ENCODE measurements around the gene ZNF460.

Gene ZNF460

GRCh38 chr19:57302727-57303401 is 22.6 kb downstream of the ZNF460 start:
- no peak for TF ChIP-seq CTCF (IDR thresholded peaks at IDR 0.05; ENCODE audit: extremely low read depth, missing control alignments)

GRCh38 chr19:57305056-57305455 is 24.8 kb downstream of the ZNF460 start:
- no peak for TF ChIP-seq CTCF (IDR thresholded peaks at IDR 0.05; ENCODE audit: extremely low read depth, missing control alignments)
- no peak for DNase-seq (ENCODE audit: low spot score)

More at GRCh38 chr19:57302727-57303401, 22.6 kb downstream of the ZNF460 start:
- no peak for DNase-seq (ENCODE audit: low spot score)

GRCh38 chr19:57308514-57308913 is 28.2 kb downstream of the ZNF460 start:
- no peak for TF ChIP-seq CTCF (IDR thresholded peaks at IDR 0.05; ENCODE audit: extremely low read depth, missing control alignments)
- DNase-seq (ENCODE audit: low spot score), result no peak

GRCh38 chr19:57310792-57311191 is 30.5 kb downstream of the ZNF460 start:
- no peak for TF ChIP-seq CTCF (IDR thresholded peaks at IDR 0.05; ENCODE audit: extremely low read depth, missing control alignments)
- no peak for DNase-seq (ENCODE audit: low spot score)

- no peak for TF ChIP-seq CTCF (IDR thresholded peaks at IDR 0.05; ENCODE audit: extremely low read depth, missing control alignments)
- no peak for DNase-seq (ENCODE audit: low spot score)
Observed at GRCh38 chr19:57314146-57314545, 33.9 kb downstream of the ZNF460 start.

GRCh38 chr19:57317503-57317902 is 37.2 kb downstream of the ZNF460 start:
- no peak for TF ChIP-seq CTCF (IDR thresholded peaks at IDR 0.05; ENCODE audit: extremely low read depth, missing control alignments)
- DNase-seq (ENCODE audit: low spot score), result no peak

- no peak for DNase-seq (ENCODE audit: low spot score)
- TF ChIP-seq CTCF (IDR thresholded peaks at IDR 0.05; ENCODE audit: extremely low read depth, missing control alignments), result no peak
Observed at GRCh38 chr19:57319869-57320179, 39.5 kb downstream of the ZNF460 start.
